PC-9 (cell line): ENCODE measurements around the gene TCF4. TPM values are rescaled to one million over a fixed set of nuclear protein-coding genes. Genes with fewer than 3 reads are reported as not detected.

Source experiments
- BruUV-seq: library from RNA; stranded (reverse); fragments of 400-500 nt; replicated peaks from 2 replicates; lab custom pipeline; 2021; lab: Mats Ljungman, UMichigan
- CTCF ChIA-PET: fragments of 300-600 bp; sonication (Branson Sonifier 250); formaldehyde crosslinking; loops from one replicate; lab custom pipeline; 2022; ENCODE audit warnings: antibody characterized with exemption; lab: Charles Lee
- POLR2A ChIA-PET: fragments of 300-600 bp; sonication (Branson Sonifier 250); formaldehyde crosslinking; loops from one replicate; lab custom pipeline; 2022; ENCODE audit warnings: antibody characterized with exemption; ENCODE audit not compliant: unreplicated experiment; lab: Charles Lee
- DNase-seq, 2 experiments: peaks; one replicate each; pipeline versions ENCODE4 v3.0.0 to v3.0.0-alpha.2; 2015 to 2022; ENCODE audit warnings: mixed read lengths in 1 of 2
- H2AFZ ChIP-seq: fragments of 200-600 bp; sonication (generic); 2 replicates; pipeline ENCODE4 v1.8.1; 2017; ENCODE audit warnings: antibody characterized with exemption
- H3F3A ChIP-seq: fragments of 200-600 bp; sonication (generic); 2 replicates; pipeline ENCODE4 v1.8.1; 2017; ENCODE audit warnings: antibody characterized with exemption, mild to moderate bottlenecking, low read depth; ENCODE audit not compliant: insufficient read depth
- H3K27ac ChIP-seq: fragments of 200-600 bp; sonication (generic); 2 replicates; pipeline ENCODE4 v1.6.1; 2016; ENCODE audit warnings: mixed run types
- H3K27me3 ChIP-seq: fragments of 200-600 bp; sonication (generic); 2 replicates; pipeline ENCODE4 v1.6.1; 2016; ENCODE audit warnings: low read depth, mixed run types; ENCODE audit not compliant: insufficient read depth
- H3K36me3 ChIP-seq: fragments of 200-600 bp; sonication (generic); 2 replicates; pipeline ENCODE4 v1.6.1; 2016; ENCODE audit warnings: low read depth, mixed run types
- H3K4me1 ChIP-seq: fragments of 200-600 bp; sonication (generic); replicated peaks from 2 replicates; pipeline ENCODE4 v1.6.1; 2016; ENCODE audit warnings: mixed run types; ENCODE audit not compliant: insufficient read depth
- H3K4me2 ChIP-seq: fragments of 200-600 bp; sonication (generic); 2 replicates; pipeline ENCODE4 v1.6.1; 2017; ENCODE audit warnings: mixed run types
- H3K4me3 ChIP-seq: fragments of 200-600 bp; sonication (generic); 2 replicates; pipeline ENCODE4 v1.6.1; 2016; ENCODE audit warnings: mixed run types
- H3K79me2 ChIP-seq: fragments of 200-600 bp; sonication (generic); 2 replicates; pipeline ENCODE4 v1.6.1; 2017; ENCODE audit warnings: low read depth, mixed run types
- H3K9me2 ChIP-seq: fragments of 200-600 bp; sonication (generic); 2 replicates; pipeline ENCODE4 v1.8.1; 2017; ENCODE audit warnings: mild to moderate bottlenecking; ENCODE audit not compliant: insufficient read depth
- H3K9me3 ChIP-seq: fragments of 200-600 bp; sonication (generic); 2 replicates; pipeline ENCODE4 v1.8.1; 2016; ENCODE audit warnings: low read depth; ENCODE audit not compliant: insufficient read depth
- H4K20me1 ChIP-seq: fragments of 200-600 bp; sonication (generic); 2 replicates; pipeline ENCODE4 v1.8.1; 2017; ENCODE audit not compliant: insufficient read depth
- CTCF ChIP-seq: fragments of 200-600 bp; sonication (generic); conservative IDR thresholded peaks from 2 replicates; pipeline ENCODE4 v1.6.1; 2017; ENCODE audit warnings: mixed run types, antibody characterized with exemption, mild to moderate bottlenecking, moderate library complexity
- EZH2 ChIP-seq: fragments of 200-600 bp; sonication (generic); IDR thresholded peaks from 2 replicates; pipeline ENCODE4 v1.8.0; 2017; ENCODE audit warnings: antibody characterized with exemption, low read depth
- intact Hi-C: fragments of 100-400 bp; cut with micrococcal nuclease; formaldehyde crosslinking; loops from one replicate; pipeline ENCODE4 v1.10.0; 2022; ENCODE audit not compliant: unreplicated experiment
- total RNA-seq: library from RNA; stranded (reverse); gene quantifications from 2 replicates; pipeline ENCODE4 v1.2.3, GENCODE V29; 2021

Gene TCF4
- total RNA-seq, 1 experiment from 2014 or later = 0.74 TPM

- CTCF ChIA-PET = no interaction called here
These were observed 273.3 kb downstream of the TCF4 start for GRCh38 chr18:55314615-55315237.

GRCh38 chr18:55314031-55314430, 274.0 kb downstream of the TCF4 start:
- TF ChIP-seq EZH2 (no peak), CTCF (no peak)
- POLR2A ChIA-PET = no interaction called here
- BruUV-seq = no TSS peak
- Histone ChIP-seq H3K27ac (no peak overlapping the region), H3K9me3 (no peaks in the 10 kb centered on the region), H2AFZ (no peak overlapping the region), H3K4me3 (no peak overlapping the region), H3K79me2 (no peaks in the 10 kb centered on the region), H3K4me2 (no peak overlapping the region), H3K36me3 (no peaks in the 10 kb centered on the region), H3K4me1 (no peaks in the 10 kb centered on the region), H3K27me3 (no peaks in the 10 kb centered on the region), H4K20me1 (no peaks in the 10 kb centered on the region), H3F3A (no peaks in the 10 kb centered on the region), H3K9me2 (no peaks in the 10 kb centered on the region)
- CTCF ChIA-PET = no interaction called here
- DNase-seq = no peak
- intact Hi-C loops = no loop called here

More at GRCh38 chr18:55314615-55315237, 273.3 kb downstream of the TCF4 start:
- intact Hi-C loops = no loop called here
- Histone ChIP-seq H3K4me2 (no peak overlapping the region), H3K36me3 (no peaks in the 10 kb centered on the region), H2AFZ (no peak overlapping the region), H4K20me1 (no peaks in the 10 kb centered on the region), H3K4me1 (no peaks in the 10 kb centered on the region), H3K79me2 (no peaks in the 10 kb centered on the region), H3K27ac (no peak overlapping the region), H3F3A (no peaks in the 10 kb centered on the region), H3K9me3 (no peaks in the 10 kb centered on the region), H3K27me3 (no peaks in the 10 kb centered on the region), H3K9me2 (no peaks in the 10 kb centered on the region), H3K4me3 (no peak overlapping the region)
- TF ChIP-seq CTCF (no peak), EZH2 (no peak)
- POLR2A ChIA-PET = no interaction called here
- DNase-seq = no peak
- BruUV-seq = no TSS peak

GRCh38 chr18:55310863-55311262, 277.1 kb downstream of the TCF4 start:
- H3K27me3 ChIP-seq = no peaks in the 10 kb centered on the region
- no peaks in the 10 kb centered on the region for H3K9me3 ChIP-seq
- H4K20me1 ChIP-seq = no peaks in the 10 kb centered on the region
- H3K36me3 ChIP-seq = no peaks in the 10 kb centered on the region
- DNase-seq = no peak
- no peak overlapping the region for H3K27ac ChIP-seq
- H3K4me3 ChIP-seq = no peak overlapping the region
- H3F3A ChIP-seq = no peaks in the 10 kb centered on the region
- TF ChIP-seq EZH2 (no peak), CTCF (no peak)
- intact Hi-C loops = no loop called here
- H3K79me2 ChIP-seq = no peaks in the 10 kb centered on the region
- ChIA-PET POLR2A (no interaction called here), CTCF (no interaction called here)
- H3K4me2 ChIP-seq = no peak overlapping the region
- no peaks in the 10 kb centered on the region for H3K9me2 ChIP-seq
- no TSS peak for BruUV-seq
- no peak overlapping the region for H2AFZ ChIP-seq
- H3K4me1 ChIP-seq = no peaks in the 10 kb centered on the region
